Aorta (tissue), 5 donors: ENCODE measurements around the gene CT47A7. TPM values are rescaled to one million over a fixed set of nuclear protein-coding genes. Genes with fewer than 3 reads are reported as not detected.
"Not testable (repeated sequence)": the region's sequence is repeated elsewhere in the genome, so short reads cannot be mapped to it uniquely, and the experiment has no call there.

ENCODE experiments used
- ATAC-seq: fragments of 200-7000 bp; cut with Tn5 transposase; one replicate; pipeline ENCODE4 v1.9.1; 2022; ENCODE audit warnings: moderate library complexity; ENCODE audit not compliant: low FRiP score
- DNase-seq, 2 donors: peaks; one replicate each; pipeline ENCODE4 v3.0.0-alpha.2; 2020
- H3K27ac ChIP-seq, 2 donors: one replicate each; pipeline ENCODE4 v1.5.1; 2013; ENCODE audit warnings: low read length in 2 of 2, mild to moderate bottlenecking in 2 of 2, moderate library complexity in 2 of 2, control low read depth in 1 of 2, inconsistent platforms in 1 of 2, low read depth in 1 of 2
- H3K27me3 ChIP-seq, 2 donors: one replicate each; pipeline ENCODE4 v1.6.1; 2013; ENCODE audit warnings: control low read depth in 1 of 2, low read length in 1 of 2, mild to moderate bottlenecking in 1 of 2, moderate library complexity in 1 of 2; ENCODE audit not compliant: insufficient read depth in 2 of 2, control insufficient read depth in 1 of 2
- H3K36me3 ChIP-seq, 2 donors: one replicate each; pipeline ENCODE4 v1.6.1; 2013; ENCODE audit warnings: control low read depth in 1 of 2, low read length in 1 of 2, mild to moderate bottlenecking in 1 of 2; ENCODE audit not compliant: insufficient read depth in 2 of 2, control insufficient read depth in 1 of 2
- H3K4me1 ChIP-seq, 2 donors: one replicate each; pipeline ENCODE4 v1.6.1; 2013; ENCODE audit warnings: low read length in 2 of 2, control low read depth in 1 of 2, mild to moderate bottlenecking in 1 of 2, moderate library complexity in 1 of 2; ENCODE audit not compliant: insufficient read depth in 2 of 2, control insufficient read depth in 1 of 2
- H3K4me3 ChIP-seq, 2 donors: one replicate each; pipeline ENCODE4 v1.5.1; 2013; ENCODE audit warnings: low read length in 2 of 2, control low read depth in 1 of 2, mild to moderate bottlenecking in 1 of 2
- H3K9me3 ChIP-seq: one replicate; pipeline ENCODE4 v1.6.1; 2013; ENCODE audit warnings: mild to moderate bottlenecking, low read length; ENCODE audit not compliant: control insufficient read depth
- WGBS, 2 donors: extraction: QIAGEN DNeasy Blood & Tissue Kit; methylation state at CpG; one replicate each; pipeline ENCODE4 v1.1.7; 2013; 5-methylcytosine and 5-hydroxymethylcytosine counted together
- intact Hi-C, 2 donors: fragments of 100-400 bp; cut with DNase I; formaldehyde crosslinking; loops; one replicate each; pipeline versions ENCODE4 v1.14.2 to v1.15.0; 2022
- long read RNA-seq, 2 donors: library from polyadenylated mRNA; unstranded; transcript quantifications; one replicate each; pipeline ENCODE4 v2.0.0, GENCODE V29; 2020 to 2021
- polyA plus RNA-seq, 2 donors: library from polyadenylated mRNA; stranded (reverse); fragments of 200-250 nt; gene quantifications; one replicate each; pipeline ENCODE4 v1.2.3, GENCODE V29; 2013
- total RNA-seq, 2 donors: library from RNA; stranded (reverse); fragmentation: NEBNext Ultra II Directional; extraction: Animal tissue kit (Norgen Biotek cat#: 25700); gene quantifications; one replicate each; pipeline ENCODE4 v1.2.1, GENCODE V29; 2021
- donor health status: healthy with polysubstance abuse.
- donor health status: Bipolar disorder and iron deficiency.
- donor health status: DM: no; HTN: no; CAD: no.
- donor health status: DM: no; HTN: no; CAD: no.
- donor health status: DM: yes; HTN: yes; CAD: no.

The CT47A7 gene
- not detected for total RNA-seq
- polyA plus RNA-seq = not detected
- long read RNA-seq, donor 1 = 0 reads
- long read RNA-seq, donor 2 = 0 reads

GRCh38 chrX:120956500-120956899 lies at the start of gene CT47A7:
Gene CT47A7 (minus strand): TSS chrX:120956600. CDS start chrX:120956345, 255 bp downstream.
- intact Hi-C loops, H3K27me3 ChIP-seq, H3K27ac ChIP-seq, DNase-seq, H3K4me3 ChIP-seq, ATAC-seq, H3K36me3 ChIP-seq, H3K9me3 ChIP-seq, H3K4me1 ChIP-seq: not testable (repeated sequence)
- no CpG with 5 or more reads among the region's 7 CpGs for WGBS, 2 donors

- H3K4me1 ChIP-seq = no peaks in the 10 kb centered on the region
- H3K4me3 ChIP-seq = no peak overlapping the region
- no peaks in the 10 kb centered on the region for H3K36me3 ChIP-seq
- no peak overlapping the region for H3K27ac ChIP-seq
- no peaks in the 10 kb centered on the region for H3K27me3 ChIP-seq
- 45 to 58% methylated on average over 4 of the region's 4 CpGs for WGBS, 2 donors
- no peaks in the 10 kb centered on the region for H3K9me3 ChIP-seq
- no peak for ATAC-seq
- intact Hi-C loops = no loop called here
- DNase-seq = no peak
These were observed 44.2 kb upstream of the CT47A7 start for GRCh38 chrX:121000589-121000988.

DNA sequence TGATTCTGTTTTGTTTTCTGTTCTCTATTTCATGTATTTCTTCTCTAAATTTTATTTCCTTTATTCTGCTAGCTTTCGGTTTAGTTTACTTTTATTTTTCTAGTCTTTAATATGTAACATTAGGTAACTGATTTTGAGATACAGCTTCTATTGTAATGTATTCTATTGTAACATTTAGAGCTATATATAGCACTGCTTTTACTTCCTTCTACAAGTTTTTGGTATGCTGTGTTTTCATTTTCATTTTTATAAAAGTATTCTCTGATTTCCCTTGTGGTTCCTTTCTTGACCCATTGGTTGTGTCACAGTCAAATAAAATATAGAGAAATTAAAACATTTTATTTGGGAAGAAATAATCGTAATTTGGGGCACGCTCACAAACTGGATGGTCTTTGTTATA lies 43.0 kb upstream of the CT47A7 start:
- H3K9me3 ChIP-seq = no peaks in the 10 kb centered on the region
- H3K27ac ChIP-seq = no peak overlapping the region
- no peak for ATAC-seq
- WGBS, 2 donors = 78 to 84% methylated on average over 3 of the region's 3 CpGs
- intact Hi-C loops = no loop called here
- H3K4me3 ChIP-seq = no peak overlapping the region
- no peaks in the 10 kb centered on the region for H3K27me3 ChIP-seq
- H3K4me1 ChIP-seq = no peaks in the 10 kb centered on the region
- no peak for DNase-seq
- H3K36me3 ChIP-seq = no peaks in the 10 kb centered on the region

DNA sequence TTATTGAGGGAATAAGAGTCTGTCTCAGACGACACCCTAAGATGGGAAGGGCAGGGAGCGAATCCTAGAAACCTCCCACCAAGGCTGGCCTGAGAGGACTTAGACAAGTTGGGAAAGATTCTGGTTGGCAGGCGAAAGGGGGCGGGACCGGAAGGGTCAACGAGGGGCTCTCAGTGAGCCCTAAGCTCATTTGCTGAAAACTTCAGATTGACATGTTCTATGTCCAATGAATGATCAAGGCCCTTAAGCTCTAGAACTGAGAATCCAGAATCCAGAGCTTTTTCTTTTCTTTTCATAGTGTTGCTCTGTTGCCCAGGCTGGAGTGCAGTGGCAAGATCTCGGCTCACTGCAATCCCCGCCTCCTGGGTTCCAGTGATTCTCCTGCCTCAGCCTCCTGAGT lies 29.3 kb upstream of the CT47A7 start, which contains the start of gene CT47A1:
TSS of gene CT47A1 (minus strand) at position 101 of the 400 bp plus-strand sequence. CDS start 231 bp downstream, outside the sequence.
- H3K4me3 ChIP-seq, ATAC-seq, DNase-seq, H3K4me1 ChIP-seq, H3K9me3 ChIP-seq, H3K36me3 ChIP-seq, H3K27me3 ChIP-seq, intact Hi-C loops, H3K27ac ChIP-seq: not testable (repeated sequence)
- WGBS, 2 donors = no CpG with 5 or more reads among the region's 8 CpGs

Other genes starting within 250 kb of the CT47A7 start
- not detected for gene CT47B1, start 80.7 kb downstream of the CT47A7 start, total RNA-seq
- gene CT47B1, start 80.7 kb downstream of the CT47A7 start, polyA plus RNA-seq = not detected
- not detected for gene CT47A11, start 19.4 kb downstream of the CT47A7 start, total RNA-seq
- gene CT47A11, start 19.4 kb downstream of the CT47A7 start, polyA plus RNA-seq = not detected
- gene CT47A10, start 14.6 kb downstream of the CT47A7 start, total RNA-seq = not detected
- not detected for gene CT47A10, start 14.6 kb downstream of the CT47A7 start, polyA plus RNA-seq
- not detected for gene CT47A9, start 9.7 kb downstream of the CT47A7 start, total RNA-seq
- not detected for gene CT47A9, start 9.7 kb downstream of the CT47A7 start, polyA plus RNA-seq
- gene CT47A8, start 4.9 kb downstream of the CT47A7 start, total RNA-seq = not detected
- not detected for gene CT47A8, start 4.9 kb downstream of the CT47A7 start, polyA plus RNA-seq
- gene CT47A6, start 4.9 kb upstream of the CT47A7 start, total RNA-seq = not detected
- gene CT47A6, start 4.9 kb upstream of the CT47A7 start, polyA plus RNA-seq = not detected
- gene CT47A5, start 9.7 kb upstream of the CT47A7 start, total RNA-seq = not detected
- gene CT47A5, start 9.7 kb upstream of the CT47A7 start, polyA plus RNA-seq = not detected
- gene CT47A4, start 14.6 kb upstream of the CT47A7 start, total RNA-seq = not detected
- gene CT47A4, start 14.6 kb upstream of the CT47A7 start, polyA plus RNA-seq = not detected
- gene CT47A3, start 19.5 kb upstream of the CT47A7 start, total RNA-seq = not detected
- gene CT47A3, start 19.5 kb upstream of the CT47A7 start, polyA plus RNA-seq = not detected
- not detected for gene CT47A2, start 24.3 kb upstream of the CT47A7 start, total RNA-seq
- gene CT47A2, start 24.3 kb upstream of the CT47A7 start, polyA plus RNA-seq = not detected
- gene CT47A1, start 29.2 kb upstream of the CT47A7 start, total RNA-seq = not detected
- gene CT47A1, start 29.2 kb upstream of the CT47A7 start, polyA plus RNA-seq = not detected
- gene GLUD2, start 91.0 kb upstream of the CT47A7 start, total RNA-seq = 1 to 10 TPM; 1.6 to 2.2 TPM
- gene GLUD2, start 91.0 kb upstream of the CT47A7 start, polyA plus RNA-seq = under 1 TPM in 1 of 2 donors, not detected in 1; 0.38 TPM